GM21360 (cell line): ENCODE results near the gene TXNDC11.

ENCODE experiments used
- ATAC-seq: cut with Tn5 transposase; IDR thresholded peaks from one replicate; pipeline ENCODE4 v1.9.1; 2021; ENCODE audit warnings: mild to moderate bottlenecking, moderate library complexity; ENCODE audit not compliant: unreplicated experiment

TXNDC11 gene

DNA sequence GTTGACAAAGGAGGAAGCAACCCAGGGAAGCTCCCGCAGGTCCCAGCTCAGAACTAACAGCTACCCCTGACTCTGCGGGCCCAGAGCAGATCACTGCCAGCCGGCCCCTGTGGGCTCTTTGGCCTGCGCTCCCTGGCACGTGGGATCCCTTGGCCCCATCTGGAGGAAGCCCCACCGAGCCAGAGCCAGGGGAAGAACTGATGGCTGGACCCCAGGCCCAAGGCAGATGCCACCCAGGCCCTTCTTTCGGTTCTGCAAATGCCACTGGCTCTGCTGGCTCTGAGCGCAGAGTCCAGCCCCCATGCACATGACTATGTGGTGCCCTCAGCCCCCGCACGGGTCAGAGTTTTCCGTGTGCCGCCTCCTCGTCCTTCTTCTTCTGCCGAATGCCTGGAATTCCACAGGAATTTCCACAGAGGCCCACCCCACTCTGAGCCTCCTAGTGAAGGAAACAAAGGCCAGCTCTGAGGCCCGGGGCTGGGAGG lies 110.2 kb downstream of the TXNDC11 start:
- ATAC-seq = no peak

- ATAC-seq = no peak
Measured at GRCh38 chr16:11631214-11631613, 111.4 kb downstream of the TXNDC11 start.

- no peak for ATAC-seq
Measured at GRCh38 chr16:11630768-11631056, 111.9 kb downstream of the TXNDC11 start.

GRCh38 chr16:11630046-11630767 lies 112.5 kb downstream of the TXNDC11 start:
- ATAC-seq = no peak
